Measurements from ENCODE around the gene CCK.

Gene CCK

DNA sequence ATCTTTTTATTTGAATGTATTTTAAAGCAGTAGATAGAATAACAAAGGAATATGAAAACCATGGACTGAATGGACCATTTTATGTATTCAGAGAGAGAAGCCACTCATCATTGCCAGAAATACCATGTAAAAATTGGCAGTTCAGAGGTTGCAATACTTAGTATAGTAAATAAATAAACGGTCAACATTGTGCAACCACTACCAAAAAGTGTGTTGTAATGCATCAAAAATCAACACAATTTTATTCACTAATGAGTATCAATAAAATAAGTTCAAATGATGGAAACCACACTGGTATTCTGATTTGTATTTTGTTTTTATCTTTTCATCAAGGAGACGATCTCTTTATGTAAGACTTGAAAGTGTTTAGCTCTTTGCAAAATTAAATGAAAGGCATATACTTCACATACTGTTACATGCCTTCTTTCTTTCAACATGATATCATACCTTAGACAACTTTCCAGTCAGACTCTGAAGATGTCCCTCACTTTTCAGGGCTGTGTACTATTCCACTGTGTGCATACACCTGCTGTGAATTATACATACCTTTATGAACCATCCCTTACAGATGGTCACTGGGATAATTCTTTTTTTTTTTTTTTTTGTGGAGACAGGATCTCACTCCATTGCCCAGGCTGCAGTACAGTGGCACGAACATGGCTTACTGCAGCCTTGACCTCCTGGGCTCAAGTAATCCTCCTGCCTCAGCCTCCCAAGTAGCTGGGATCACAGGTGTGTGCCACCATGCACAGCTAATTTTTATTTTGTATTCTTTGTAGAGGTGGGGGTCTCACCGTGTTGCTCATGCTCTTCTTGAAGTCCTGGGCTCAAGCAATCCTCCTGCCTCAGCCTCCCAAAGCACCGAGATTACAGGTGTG is 40.3 kb downstream of the CCK start:
- DNase-seq: no peak

DNA sequence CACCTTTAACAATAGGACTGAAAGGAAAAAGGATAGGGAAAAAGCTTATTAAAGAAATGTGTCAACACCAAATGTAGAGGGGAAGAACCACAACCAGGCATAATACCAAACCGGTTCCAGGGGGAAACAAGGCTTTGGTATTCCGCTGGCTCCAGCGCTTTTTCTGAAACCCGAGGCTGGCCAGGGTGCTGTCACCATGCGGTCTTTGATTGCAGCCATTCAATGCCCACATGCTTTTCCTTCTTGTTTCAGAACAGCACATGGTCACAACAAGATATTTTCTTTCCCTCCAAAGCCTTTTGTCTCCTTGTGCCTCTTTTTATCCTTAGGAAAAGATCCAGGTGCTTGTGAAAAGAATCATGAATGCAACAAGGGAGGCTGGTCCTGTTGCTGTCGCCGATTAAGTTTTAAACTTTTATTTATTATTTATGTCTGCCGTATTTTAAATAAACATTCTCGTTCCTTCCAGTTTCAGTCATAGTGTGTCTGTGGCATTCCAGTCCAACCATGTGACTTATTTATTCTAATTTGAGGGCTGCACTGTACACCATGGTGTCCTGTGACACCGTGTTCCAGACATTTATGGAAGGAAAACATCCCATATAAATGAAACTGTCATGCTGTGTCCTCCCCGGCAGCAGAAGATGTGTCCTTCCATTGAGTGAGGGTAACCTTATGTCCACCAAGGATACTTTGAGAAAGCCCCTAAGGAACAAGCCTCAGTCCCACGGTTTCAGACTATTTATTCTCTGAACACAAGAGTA is 41.1 kb downstream of the CCK start:
- DNase-seq: no peak

DNA sequence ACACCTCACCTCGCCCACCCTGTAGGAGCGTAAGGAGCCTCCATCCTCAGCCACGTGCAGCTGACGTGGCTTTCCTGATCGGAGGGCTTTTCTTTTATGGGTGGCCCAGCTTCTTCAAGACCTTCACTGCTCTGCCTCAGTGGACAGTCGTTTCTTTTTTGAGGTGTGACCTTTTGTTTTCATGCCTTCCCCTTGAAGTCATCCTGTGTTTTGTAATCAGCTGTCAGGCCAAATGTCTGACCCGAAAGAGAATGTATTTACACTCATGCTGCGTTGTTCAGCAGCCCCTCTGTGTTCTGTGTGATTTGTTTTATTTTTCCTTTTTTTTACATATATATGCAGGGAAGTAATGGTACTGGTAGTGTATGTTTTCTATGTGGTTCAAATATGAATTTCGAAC is 41.8 kb downstream of the CCK start:
- no peak for DNase-seq

DNA sequence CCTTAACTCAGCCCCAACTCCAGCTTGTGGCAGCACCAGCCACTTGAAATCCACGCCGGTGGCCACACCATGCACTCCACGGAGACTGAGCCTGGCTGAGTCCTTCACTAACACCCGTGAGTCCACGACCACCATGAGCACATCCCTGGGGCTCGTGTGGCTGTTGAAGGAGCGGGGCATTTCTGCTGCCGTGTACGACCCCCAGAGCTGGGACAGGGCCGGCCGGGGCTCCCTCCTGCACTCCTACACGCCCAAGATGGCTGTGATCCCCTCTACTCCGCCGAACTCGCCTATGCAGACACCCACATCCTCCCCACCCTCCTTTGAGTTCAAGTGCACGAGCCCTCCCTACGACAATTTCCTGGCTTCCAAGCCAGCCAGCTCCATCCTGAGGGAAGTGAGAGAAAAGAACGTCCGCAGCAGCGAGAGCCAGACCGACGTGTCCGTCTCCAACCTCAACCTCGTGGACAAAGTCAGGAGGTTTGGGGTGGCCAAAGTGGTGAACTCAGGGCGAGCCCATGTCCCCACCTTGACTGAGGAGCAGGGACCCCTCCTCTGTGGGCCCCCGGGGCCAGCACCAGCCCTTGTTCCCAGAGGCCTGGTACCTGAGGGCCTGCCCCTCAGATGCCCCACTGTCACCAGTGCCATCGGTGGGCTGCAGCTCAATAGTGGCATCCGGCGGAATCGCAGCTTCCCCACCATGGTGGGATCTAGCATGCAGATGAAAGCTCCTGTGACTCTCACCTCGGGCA is 42.9 kb downstream of the CCK start:
- DNase-seq: no peak

DNA sequence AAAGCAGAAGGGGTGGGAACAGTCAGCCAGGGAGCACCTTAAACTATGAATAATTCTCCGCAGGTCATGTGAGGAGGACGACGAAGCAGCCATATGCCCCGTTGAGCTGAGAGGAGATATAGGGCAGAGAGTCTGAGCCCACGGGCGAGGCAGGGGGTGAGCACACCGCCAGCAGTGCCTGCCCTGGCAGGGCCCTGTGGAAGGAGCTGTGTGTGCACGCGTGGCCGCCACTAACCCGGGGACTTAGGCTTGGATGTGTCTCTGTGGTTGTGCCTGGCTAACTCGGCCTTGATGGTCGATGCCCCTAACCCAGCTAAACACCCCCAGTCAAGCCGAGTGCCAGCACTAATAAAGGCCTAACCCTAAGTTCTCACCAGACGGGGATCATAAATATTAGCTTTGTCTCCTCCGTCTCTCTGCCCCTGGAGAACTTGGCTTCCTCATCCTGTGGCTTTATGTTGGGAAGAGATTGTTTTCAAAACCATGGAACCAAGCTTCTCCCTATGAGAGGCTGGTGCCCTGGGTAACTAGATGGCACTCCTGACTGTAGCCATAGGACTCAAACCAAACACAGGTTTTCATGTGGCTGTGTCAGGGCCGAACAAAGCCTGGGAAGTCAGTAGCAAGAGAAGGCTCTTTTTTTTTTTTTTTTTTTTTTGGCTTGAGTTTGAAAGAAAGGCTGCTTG is 45.4 kb downstream of the CCK start:
- no peak for DNase-seq

DNA sequence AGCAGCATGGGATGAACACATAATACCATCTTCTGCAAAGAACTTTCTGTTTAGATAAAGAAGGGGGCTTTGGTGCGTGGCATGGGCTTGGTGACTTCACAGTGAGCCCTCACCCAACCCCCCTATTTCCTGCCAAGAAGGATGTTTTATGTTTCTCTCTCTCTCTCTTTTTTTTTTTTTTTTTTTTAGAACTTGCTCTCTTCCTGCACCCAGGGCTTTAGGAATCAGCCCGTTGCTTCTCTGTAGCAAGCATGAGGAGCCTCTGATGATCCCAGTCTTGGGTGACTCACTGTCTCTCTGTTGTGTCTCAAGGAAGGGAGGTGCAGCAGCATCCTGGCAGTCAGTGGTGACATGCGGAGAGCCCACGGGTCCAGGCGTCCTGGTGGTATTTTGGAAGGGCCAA is 49.1 kb downstream of the CCK start:
- DNase-seq: peak; percentile 86

DNA sequence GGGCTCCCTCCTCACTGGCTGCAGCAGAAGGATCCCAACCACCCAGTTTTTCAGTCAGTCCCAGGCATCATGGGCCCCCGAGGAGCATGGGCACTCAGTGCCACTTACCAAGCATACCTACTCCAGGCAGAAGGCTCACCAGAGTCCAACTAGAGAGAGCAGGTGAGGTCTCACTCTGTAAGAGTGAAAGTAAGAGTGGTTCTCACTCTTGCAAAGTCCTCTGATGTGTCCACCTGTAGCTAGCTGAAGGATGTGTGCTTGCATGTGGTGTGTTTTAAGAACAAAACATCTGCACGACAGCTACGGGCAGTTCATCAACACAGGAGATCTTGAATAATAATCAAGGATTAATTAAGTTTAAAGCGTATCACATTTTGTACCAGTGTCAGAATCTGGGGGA is 49.7 kb downstream of the CCK start:
- no peak for DNase-seq

DNA sequence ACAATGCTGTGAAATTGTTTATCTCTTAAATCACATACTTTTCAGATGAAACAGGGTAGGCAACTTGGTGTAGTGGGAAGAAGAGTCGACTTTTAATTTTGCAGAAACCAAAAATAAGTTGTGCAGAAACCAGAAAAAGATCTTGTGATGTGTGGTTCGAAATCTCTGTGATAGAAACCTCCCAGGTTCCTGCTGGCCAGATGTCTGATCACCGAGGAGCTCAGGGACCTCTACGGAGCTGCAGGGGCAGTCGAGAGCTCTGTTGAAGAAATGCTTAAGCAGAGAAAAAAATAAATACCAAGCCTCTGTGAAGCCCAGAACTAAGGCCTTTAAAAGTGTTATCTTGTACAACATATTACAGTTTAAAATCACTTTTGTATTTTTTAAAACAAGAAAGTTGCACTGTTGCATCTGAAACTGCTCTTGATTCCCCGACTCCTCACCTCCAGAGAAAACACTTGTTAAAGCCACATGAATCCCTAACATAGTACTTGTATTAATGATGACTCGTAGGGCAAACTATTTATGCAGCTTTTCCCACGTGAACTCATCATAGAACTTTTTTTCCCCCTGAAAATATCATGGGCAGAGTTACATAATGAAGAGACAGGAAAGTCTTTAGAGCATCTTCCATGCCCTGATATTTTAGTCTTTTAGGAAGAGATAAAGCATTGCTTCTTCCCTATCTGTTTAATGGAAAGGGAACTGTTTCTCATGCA is 51.3 kb downstream of the CCK start:
- DNase-seq: peak; percentile 76

DNA sequence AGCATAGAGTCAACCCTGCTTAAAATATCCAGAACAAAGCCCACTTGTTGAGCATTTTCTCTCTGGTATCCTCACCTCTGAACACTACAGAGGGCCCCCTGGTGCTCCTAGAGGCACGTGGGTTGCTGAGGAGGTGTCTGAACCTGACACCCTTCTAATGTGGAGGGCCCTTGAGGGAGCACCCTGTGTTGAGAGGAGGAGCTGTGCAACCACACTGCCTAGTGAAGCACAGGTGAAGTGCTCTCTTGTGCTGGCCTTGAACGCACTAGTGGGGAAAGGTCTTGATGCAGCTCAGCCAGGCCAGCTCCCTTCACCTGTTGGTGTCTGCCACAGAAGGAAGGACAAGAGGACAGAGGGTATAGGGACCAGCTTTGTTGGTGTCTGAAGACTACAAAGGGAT is 51.9 kb downstream of the CCK start:
- DNase-seq: no peak

DNA sequence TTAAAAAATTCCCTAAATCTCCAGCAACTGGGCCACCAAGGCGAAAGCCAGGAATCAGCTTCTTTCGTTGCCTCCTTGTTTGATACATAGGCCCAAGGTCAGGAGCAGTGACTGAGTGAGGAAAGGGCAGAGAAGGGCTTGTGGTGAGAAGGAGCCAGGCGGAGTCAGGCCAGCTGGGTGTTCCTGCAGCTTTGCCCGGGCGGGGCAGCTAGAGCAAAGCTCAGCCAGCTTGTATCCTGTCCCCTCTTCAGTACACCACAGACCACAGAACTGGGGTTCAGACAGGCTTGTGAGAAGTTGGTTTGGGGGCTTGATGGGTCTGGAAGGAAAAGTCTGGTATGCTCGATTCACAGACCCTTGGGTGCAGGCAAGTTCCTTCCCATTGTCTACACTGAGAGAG is 52.6 kb downstream of the CCK start:
- DNase-seq: no peak

DNA sequence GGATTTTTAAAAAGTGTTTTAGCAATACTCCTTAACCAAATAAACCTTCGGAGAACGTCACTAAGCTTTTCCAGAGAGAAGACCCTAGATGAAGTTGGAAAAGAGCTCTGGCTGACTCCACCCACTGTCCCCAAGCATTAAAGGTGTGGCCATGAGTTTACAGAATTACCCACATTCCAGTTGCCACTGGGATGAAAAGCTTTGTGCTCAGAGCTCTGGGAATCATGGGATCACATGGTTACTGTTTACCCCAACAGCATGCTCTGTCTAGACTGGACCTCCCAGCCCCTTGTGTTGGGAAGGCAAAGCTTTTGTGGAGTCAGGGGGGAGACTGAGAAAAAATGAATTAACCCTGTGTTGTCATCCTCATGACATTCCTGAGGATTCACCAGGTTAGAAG is 55.3 kb downstream of the CCK start:
- DNase-seq: no peak

DNA sequence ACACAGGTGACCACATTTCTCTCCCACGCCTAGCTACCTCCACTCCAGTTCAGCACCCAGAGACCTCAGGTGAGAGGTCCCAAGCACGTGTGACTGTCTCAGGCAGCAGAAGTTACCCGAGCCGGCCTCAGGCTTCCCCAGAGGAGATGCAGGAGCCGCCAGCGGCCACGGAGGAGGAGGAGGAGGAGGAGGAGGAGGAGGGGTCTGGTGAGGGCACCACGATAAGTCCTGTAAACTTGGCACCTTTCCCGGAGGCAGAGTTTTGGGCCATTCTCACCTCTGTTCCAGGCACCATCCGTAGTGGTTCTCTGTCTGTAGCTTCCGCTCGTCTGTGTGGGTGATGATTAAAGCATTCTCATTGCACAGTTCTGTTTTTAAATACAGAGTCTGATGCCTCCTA is 56.1 kb downstream of the CCK start:
- DNase-seq: no peak

Data from fibroblast of skin of back (primary cell).